Aorta (tissue), 5 donors: ENCODE measurements around the gene RUVBL2. TPM values are rescaled to one million over a fixed set of nuclear protein-coding genes. Genes with fewer than 3 reads are reported as not detected.

ENCODE experiments used
- ATAC-seq: fragments of 200-7000 bp; cut with Tn5 transposase; one replicate; pipeline ENCODE4 v1.9.1; 2022; ENCODE audit warnings: moderate library complexity; ENCODE audit not compliant: low FRiP score
- DNase-seq, 2 donors: peaks; one replicate each; pipeline ENCODE4 v3.0.0-alpha.2; 2020
- H3K27ac ChIP-seq, 2 donors: one replicate each; pipeline ENCODE4 v1.5.1; 2013; ENCODE audit warnings: low read length in 2 of 2, mild to moderate bottlenecking in 2 of 2, moderate library complexity in 2 of 2, control low read depth in 1 of 2, inconsistent platforms in 1 of 2, low read depth in 1 of 2
- H3K27me3 ChIP-seq, 2 donors: one replicate each; pipeline ENCODE4 v1.6.1; 2013; ENCODE audit warnings: control low read depth in 1 of 2, low read length in 1 of 2, mild to moderate bottlenecking in 1 of 2, moderate library complexity in 1 of 2; ENCODE audit not compliant: insufficient read depth in 2 of 2, control insufficient read depth in 1 of 2
- H3K36me3 ChIP-seq, 2 donors: one replicate each; pipeline ENCODE4 v1.6.1; 2013; ENCODE audit warnings: control low read depth in 1 of 2, low read length in 1 of 2, mild to moderate bottlenecking in 1 of 2; ENCODE audit not compliant: insufficient read depth in 2 of 2, control insufficient read depth in 1 of 2
- H3K4me1 ChIP-seq, 2 donors: one replicate each; pipeline ENCODE4 v1.6.1; 2013; ENCODE audit warnings: low read length in 2 of 2, control low read depth in 1 of 2, mild to moderate bottlenecking in 1 of 2, moderate library complexity in 1 of 2; ENCODE audit not compliant: insufficient read depth in 2 of 2, control insufficient read depth in 1 of 2
- H3K4me3 ChIP-seq, 2 donors: one replicate each; pipeline ENCODE4 v1.5.1; 2013; ENCODE audit warnings: low read length in 2 of 2, control low read depth in 1 of 2, mild to moderate bottlenecking in 1 of 2
- H3K9me3 ChIP-seq: one replicate; pipeline ENCODE4 v1.6.1; 2013; ENCODE audit warnings: mild to moderate bottlenecking, low read length; ENCODE audit not compliant: control insufficient read depth
- WGBS, 2 donors: extraction: QIAGEN DNeasy Blood & Tissue Kit; methylation state at CpG; one replicate each; pipeline ENCODE4 v1.1.7; 2013; 5-methylcytosine and 5-hydroxymethylcytosine counted together
- intact Hi-C, 2 donors: fragments of 100-400 bp; cut with DNase I; formaldehyde crosslinking; loops; one replicate each; pipeline versions ENCODE4 v1.14.2 to v1.15.0; 2022
- long read RNA-seq, 2 donors: library from polyadenylated mRNA; unstranded; transcript quantifications; one replicate each; pipeline ENCODE4 v2.0.0, GENCODE V29; 2020 to 2021
- polyA plus RNA-seq, 2 donors: library from polyadenylated mRNA; stranded (reverse); fragments of 200-250 nt; gene quantifications; one replicate each; pipeline ENCODE4 v1.2.3, GENCODE V29; 2013
- total RNA-seq, 2 donors: library from RNA; stranded (reverse); fragmentation: NEBNext Ultra II Directional; extraction: Animal tissue kit (Norgen Biotek cat#: 25700); gene quantifications; one replicate each; pipeline ENCODE4 v1.2.1, GENCODE V29; 2021
- donor health status: healthy with polysubstance abuse.
- donor health status: Bipolar disorder and iron deficiency.
- donor health status: DM: no; HTN: no; CAD: no.
- donor health status: DM: no; HTN: no; CAD: no.
- donor health status: DM: yes; HTN: yes; CAD: no.

Gene RUVBL2
- 10 to 100 TPM; 28.9 to 42.1 TPM for total RNA-seq
- 10 to 100 TPM; 34.6 to 62.2 TPM for polyA plus RNA-seq
- long read RNA-seq, donor 1, transcript RUVBL2-206 (15 exons, 2,009 nt), result major isoform, 211 of 286 reads
- long read RNA-seq, donor 1, partial matches to known transcripts, result 16 of 286 reads
- long read RNA-seq, donor 1, other reads (novel, unspliced or antisense), result 57 of 286 reads
- long read RNA-seq, donor 2, transcript RUVBL2-206 (15 exons, 2,009 nt), result major isoform, 17 of 28 reads
- long read RNA-seq, donor 2, partial matches to known transcripts, result 9 of 28 reads
- long read RNA-seq, donor 2, other reads (novel, unspliced or antisense), result 2 of 28 reads

- ATAC-seq, result peak; percentile 97
- no peaks in the 10 kb centered on the region for H3K9me3 ChIP-seq
- peak; percentile 100 for DNase-seq
- peaks cover 0 to 4% of the 10 kb centered on the region in 2 donors for H3K36me3 ChIP-seq
- no peaks in the 10 kb centered on the region for H3K4me1 ChIP-seq
- peak within 1 kb of the TSS; percentile 60 to 97 for H3K4me3 ChIP-seq
- peak within 1 kb of the TSS; percentile 31 to 100 for H3K27ac ChIP-seq
- H3K27me3 ChIP-seq, result no peaks in the 10 kb centered on the region
- WGBS, 2 donors, result 0 to 1% methylated on average over 56 of the region's 56 CpGs
- intact Hi-C loops, result loop anchor here in 1 of 2 donors (2.0 to 10.0 kb wide), 2 partner anchors 29 to 151 kb away; partner anchors contain the start of gene FTL
These were observed at the start of gene RUVBL2, which contains the start of gene GYS1 for GRCh38 chr19:48993175-48994034. RUVBL2 (plus strand) TSS chr19:48993887; CDS start chr19:48993912, 25 bp downstream. GYS1 (minus strand) TSS chr19:48993309; CDS start chr19:48993112, 197 bp downstream.

- intact Hi-C loops, result no loop called here
- Histone ChIP-seq H3K36me3 (no peaks in the 10 kb centered on the region), H3K4me3 (no peak overlapping the region), H3K27ac (no peak overlapping the region), H3K4me1 (no peaks in the 10 kb centered on the region), H3K9me3 (no peaks in the 10 kb centered on the region), H3K27me3 (no peaks in the 10 kb centered on the region)
- no peak for DNase-seq
- no peak for ATAC-seq
- WGBS, 2 donors, result 94 to 95% methylated on average over 5 of the region's 5 CpGs
These were observed 48.3 kb upstream of the RUVBL2 start for GRCh38 chr19:48945415-48945814.

- DNase-seq, result no peak
- no peak overlapping the region for H3K27ac ChIP-seq
- no peak for ATAC-seq
- H3K9me3 ChIP-seq, result no peaks in the 10 kb centered on the region
- 90 to 92% methylated on average over 2 of the region's 2 CpGs for WGBS, 2 donors
- H3K4me3 ChIP-seq, result no peak overlapping the region
- H3K27me3 ChIP-seq, result no peaks in the 10 kb centered on the region
- H3K36me3 ChIP-seq, result no peaks in the 10 kb centered on the region
- intact Hi-C loops, result no loop called here
- no peaks in the 10 kb centered on the region for H3K4me1 ChIP-seq
These were observed 47.9 kb upstream of the RUVBL2 start for GRCh38 chr19:48945817-48946216.

DNA sequence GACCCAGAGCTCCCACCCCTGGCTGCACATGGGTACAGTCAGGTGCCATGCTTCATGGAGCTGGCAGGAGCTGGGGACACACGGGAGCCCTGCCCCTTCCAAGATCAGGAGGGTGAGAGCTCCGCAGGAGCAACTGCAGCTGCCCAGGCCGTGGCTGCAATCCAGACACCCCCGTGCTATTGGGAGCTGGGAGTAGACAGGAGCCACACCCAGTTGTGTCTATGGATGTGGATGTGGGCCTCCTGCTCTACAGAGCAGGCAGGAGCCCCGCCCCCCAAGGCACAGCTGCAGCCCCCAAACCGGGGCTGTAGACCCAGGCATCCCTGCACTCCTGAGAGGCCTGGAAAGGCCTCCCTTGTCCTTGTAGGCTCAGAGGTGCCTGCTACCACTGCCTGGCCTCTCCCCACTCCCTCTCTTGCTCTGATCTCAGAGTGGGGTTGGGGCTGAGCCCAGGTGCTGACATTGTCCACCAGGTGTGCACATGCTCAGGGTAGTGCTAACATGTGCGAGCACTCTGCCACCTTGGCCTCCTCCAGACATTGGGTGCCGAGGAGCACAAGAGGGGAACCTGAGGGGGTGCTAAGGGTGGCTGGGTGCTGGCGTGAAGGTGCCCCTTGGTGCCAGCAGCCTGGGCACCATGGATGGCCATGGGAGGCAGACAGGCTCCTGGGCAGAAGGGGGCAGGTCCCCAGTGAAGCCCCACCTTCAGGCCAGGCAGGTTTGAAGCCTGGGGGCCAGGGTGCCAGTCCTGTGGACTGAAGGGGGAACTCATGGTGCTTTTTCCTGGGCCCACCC is 47.0 kb upstream of the RUVBL2 start:
- peak; percentile 15 for ATAC-seq
- DNase-seq, result no peak
- no peaks in the 10 kb centered on the region for H3K4me1 ChIP-seq
- no peaks in the 10 kb centered on the region for H3K27me3 ChIP-seq
- H3K4me3 ChIP-seq, result no peak overlapping the region
- intact Hi-C loops, result no loop called here
- no peaks in the 10 kb centered on the region for H3K9me3 ChIP-seq
- no peak overlapping the region for H3K27ac ChIP-seq
- H3K36me3 ChIP-seq, result no peaks in the 10 kb centered on the region
- 71 to 76% methylated on average over 9 of the region's 9 CpGs for WGBS, 2 donors

- 96 to 97% methylated on average over 3 of the region's 3 CpGs for WGBS, 2 donors
- H3K4me1 ChIP-seq, result no peaks in the 10 kb centered on the region
- H3K27me3 ChIP-seq, result no peaks in the 10 kb centered on the region
- no peak for DNase-seq
- no peak overlapping the region for H3K4me3 ChIP-seq
- no peaks in the 10 kb centered on the region for H3K9me3 ChIP-seq
- intact Hi-C loops, result no loop called here
- H3K27ac ChIP-seq, result no peak overlapping the region
- no peaks in the 10 kb centered on the region for H3K36me3 ChIP-seq
- ATAC-seq, result no peak
These were observed 46.5 kb upstream of the RUVBL2 start for GRCh38 chr19:48947258-48947542.

DNA sequence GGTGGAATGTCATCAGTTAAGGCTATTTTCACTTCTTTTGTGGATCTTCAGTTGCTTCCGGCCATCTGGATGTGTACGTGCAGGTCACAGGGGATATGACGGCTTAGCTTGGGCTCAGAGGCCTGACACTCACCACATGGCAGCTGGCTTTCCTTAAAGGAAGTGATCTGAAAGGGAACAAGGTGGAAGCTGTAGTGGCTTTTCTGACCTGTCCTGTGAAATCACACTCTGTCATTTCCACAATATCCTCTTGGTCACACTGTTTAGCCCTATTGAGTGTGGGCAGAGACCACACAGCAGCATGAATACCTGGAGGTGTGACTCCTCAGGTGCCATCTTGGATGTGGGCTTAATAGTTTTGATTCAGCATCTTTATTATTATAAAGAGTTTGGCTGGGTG is 43.5 kb upstream of the RUVBL2 start:
- Histone ChIP-seq H3K27ac (no peak overlapping the region), H3K9me3 (no peaks in the 10 kb centered on the region), H3K4me3 (no peak overlapping the region), H3K4me1 (no peaks in the 10 kb centered on the region), H3K27me3 (no peaks in the 10 kb centered on the region), H3K36me3 (no peaks in the 10 kb centered on the region)
- ATAC-seq (no peak), DNase-seq (no peak)
- WGBS, 2 donors, result 86 to 90% methylated on average over 3 of the region's 3 CpGs
- intact Hi-C loops, result no loop called here

GRCh38 chr19:48950830-48951519 is 42.7 kb upstream of the RUVBL2 start:
- H3K27ac ChIP-seq, result no peak overlapping the region
- H3K4me3 ChIP-seq, result no peak overlapping the region
- no peaks in the 10 kb centered on the region for H3K4me1 ChIP-seq
- H3K9me3 ChIP-seq, result no peaks in the 10 kb centered on the region
- ATAC-seq, result no peak
- DNase-seq, result no peak
- no peaks in the 10 kb centered on the region for H3K27me3 ChIP-seq
- H3K36me3 ChIP-seq, result no peaks in the 10 kb centered on the region
- WGBS, 2 donors, result 58 to 61% methylated on average over 9 of the region's 9 CpGs
- intact Hi-C loops, result no loop called here

DNA sequence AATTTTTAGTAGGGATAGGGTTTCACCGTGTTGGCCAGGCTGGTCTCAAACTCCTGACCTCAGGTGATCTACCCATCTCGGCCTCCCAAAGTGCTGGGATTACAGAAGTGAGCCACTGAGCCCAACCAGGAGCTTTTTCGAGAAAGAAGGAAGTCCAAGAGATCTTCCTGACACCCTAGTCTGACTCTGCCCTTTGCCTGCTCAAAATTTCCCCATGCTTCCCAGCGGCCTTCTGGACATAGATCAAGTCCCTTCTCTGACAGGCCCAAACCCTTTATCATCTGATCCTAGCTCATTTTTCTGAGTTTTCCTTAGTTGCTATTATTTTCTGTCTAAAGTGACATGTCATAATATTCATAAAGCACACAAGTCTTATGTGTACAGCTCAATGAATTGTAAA is 40.5 kb upstream of the RUVBL2 start:
- H3K4me3 ChIP-seq, result no peak overlapping the region
- H3K4me1 ChIP-seq, result peaks cover 0 to 1% of the 10 kb centered on the region in 2 donors
- intact Hi-C loops, result no loop called here
- no peaks in the 10 kb centered on the region for H3K27me3 ChIP-seq
- WGBS, 2 donors, result 77 to 85% methylated on average over 4 of the region's 4 CpGs
- no peaks in the 10 kb centered on the region for H3K36me3 ChIP-seq
- H3K27ac ChIP-seq, result no peak overlapping the region
- ATAC-seq (no peak), DNase-seq (no peak)
- no peaks in the 10 kb centered on the region for H3K9me3 ChIP-seq
